HFF-Myc (cell line): ENCODE data around the gene ADIG.
"Not testable (repeated sequence)": the region's sequence is repeated elsewhere in the genome, so short reads cannot be mapped to it uniquely, and the experiment has no call there.

ENCODE experiments used
- DNase-seq: peaks from one replicate; pipeline ENCODE4 v3.0.0-alpha.2; 2011; ENCODE audit warnings: low read depth; ENCODE audit errors: extremely low read depth
- H3K4me3 ChIP-seq: replicated peaks from 2 replicates; pipeline ENCODE4 v1.5.1; 2011; ENCODE audit warnings: low read depth, mild to moderate bottlenecking, control low read depth, low read length
- CTCF ChIP-seq: IDR thresholded peaks from 2 replicates; pipeline ENCODE4 v1.5.1; 2012; ENCODE audit warnings: mild to moderate bottlenecking, low read depth, low read length, control low read depth; ENCODE audit errors: missing control alignments

Gene ADIG

GRCh38 chr20:38589967-38590675 is 9.1 kb downstream of the ADIG start:
- no peak overlapping the region for H3K4me3 ChIP-seq
- TF ChIP-seq CTCF = no peak
- DNase-seq = no peak

- H3K4me3 ChIP-seq = no peak overlapping the region
- DNase-seq = no peak
- no peak for TF ChIP-seq CTCF
These were observed 9.9 kb downstream of the ADIG start for GRCh38 chr20:38590676-38591473.

GRCh38 chr20:38591474-38592410 is 10.7 kb downstream of the ADIG start:
- no peak for TF ChIP-seq CTCF
- H3K4me3 ChIP-seq = no peak overlapping the region
- DNase-seq = no peak

GRCh38 chr20:38592411-38592790 is 11.4 kb downstream of the ADIG start:
- not testable (repeated sequence) for DNase-seq, H3K4me3 ChIP-seq

- not testable (repeated sequence) for H3K4me3 ChIP-seq, DNase-seq
These were observed 13.3 kb downstream of the ADIG start for GRCh38 chr20:38594281-38594680.

GRCh38 chr20:38595886-38596285 is 14.9 kb downstream of the ADIG start:
- not testable (repeated sequence) for DNase-seq

GRCh38 chr20:38599410-38599882 is 18.4 kb downstream of the ADIG start:
- no peak for TF ChIP-seq CTCF
- no peak for DNase-seq
- H3K4me3 ChIP-seq = no peak overlapping the region

More at GRCh38 chr20:38595886-38596285, 14.9 kb downstream of the ADIG start:
- H3K4me3 ChIP-seq = not testable (repeated sequence)

GRCh38 chr20:38600057-38600456 is 19.1 kb downstream of the ADIG start:
- no peak overlapping the region for H3K4me3 ChIP-seq
- no peak for DNase-seq

More at GRCh38 chr20:38600057-38600456, 19.1 kb downstream of the ADIG start:
- no peak for TF ChIP-seq CTCF
